Measurements from ENCODE around the gene DMAC2L. TPM values are rescaled to one million over a fixed set of nuclear protein-coding genes. Genes with fewer than 3 reads are reported as not detected.
"Not testable (repeated sequence)": the region's sequence is repeated elsewhere in the genome, so short reads cannot be mapped to it uniquely, and the experiment has no call there.

DMAC2L gene
- total RNA-seq, 2 donors from 2014 or later: 5.6 to 12.3 TPM

- Histone ChIP-seq H3K4me3 (no peak overlapping the region), H3K27ac (no peak overlapping the region), H3K27me3 (replicated peaks; ENCODE audit: insufficient read depth) (no peaks in the 10 kb centered on the region), H3K4me1 (ENCODE audit: control insufficient read depth in 1 of 2, low read depth in 2 of 2) (no peaks in the 10 kb centered on the region), H3K9me3 (no peaks in the 10 kb centered on the region), H3K36me3 (no peaks in the 10 kb centered on the region)
- DNase-seq (ENCODE audit: low spot score) (no peak), ATAC-seq (ENCODE audit: insufficient number of reproducible peaks, low FRiP score, low read depth) (no peak)
- TF ChIP-seq CTCF (IDR thresholded peaks at IDR 0.05): no peak
These were observed 41.0 kb downstream of the DMAC2L start for GRCh38 chr14:50353126-50353525.

- Histone ChIP-seq H3K27me3 (replicated peaks; ENCODE audit: insufficient read depth) (no peaks in the 10 kb centered on the region), H3K27ac (no peak overlapping the region), H3K4me1 (ENCODE audit: control insufficient read depth in 1 of 2, low read depth in 2 of 2) (no peaks in the 10 kb centered on the region), H3K9me3 (no peaks in the 10 kb centered on the region), H3K36me3 (no peaks in the 10 kb centered on the region), H3K4me3 (no peak overlapping the region)
- ATAC-seq (ENCODE audit: insufficient number of reproducible peaks, low FRiP score, low read depth) (no peak), DNase-seq (ENCODE audit: low spot score) (no peak)
- no peak for TF ChIP-seq CTCF (IDR thresholded peaks at IDR 0.05)
These were observed 42.4 kb downstream of the DMAC2L start for GRCh38 chr14:50354527-50354926.

GRCh38 chr14:50355692-50356091 is 43.6 kb downstream of the DMAC2L start:
- H3K27me3 ChIP-seq (replicated peaks; ENCODE audit: insufficient read depth): no peaks in the 10 kb centered on the region
- no peak for TF ChIP-seq CTCF (IDR thresholded peaks at IDR 0.05)
- H3K9me3 ChIP-seq: no peaks in the 10 kb centered on the region
- DNase-seq (ENCODE audit: low spot score) (no peak), ATAC-seq (ENCODE audit: insufficient number of reproducible peaks, low FRiP score, low read depth) (no peak)
- no peak overlapping the region for H3K27ac ChIP-seq
- no peaks in the 10 kb centered on the region for H3K36me3 ChIP-seq
- no peak overlapping the region for H3K4me3 ChIP-seq
- no peaks in the 10 kb centered on the region for H3K4me1 ChIP-seq (ENCODE audit: control insufficient read depth in 1 of 2, low read depth in 2 of 2)

GRCh38 chr14:50356283-50356682 is 44.2 kb downstream of the DMAC2L start:
- not testable (repeated sequence) for H3K9me3 ChIP-seq; H3K27me3 ChIP-seq (replicated peaks; ENCODE audit: insufficient read depth); ATAC-seq (ENCODE audit: insufficient number of reproducible peaks, low FRiP score, low read depth); H3K4me1 ChIP-seq (ENCODE audit: control insufficient read depth in 1 of 2, low read depth in 2 of 2); H3K27ac ChIP-seq; DNase-seq (ENCODE audit: low spot score); H3K4me3 ChIP-seq; H3K36me3 ChIP-seq

DNA sequence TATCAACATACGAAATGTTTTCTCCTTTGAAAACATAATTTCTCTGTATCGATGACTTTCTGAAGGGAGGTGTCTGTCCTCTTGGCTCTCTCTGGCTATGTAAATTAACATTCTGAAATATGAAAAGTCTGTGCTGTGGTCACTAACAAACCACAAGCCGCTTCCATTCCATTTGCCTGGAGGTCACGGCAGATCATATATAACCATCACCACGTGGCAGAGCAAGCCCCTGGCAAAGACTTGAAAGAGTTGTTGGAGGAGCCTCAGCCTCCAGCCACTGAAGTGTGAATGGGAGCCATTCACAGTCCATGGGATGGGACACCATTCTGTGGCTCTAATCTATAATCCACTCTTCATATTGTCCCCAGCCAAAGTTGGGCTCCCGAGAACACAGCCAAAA is 45.0 kb downstream of the DMAC2L start:
- DNase-seq (ENCODE audit: low spot score) (no peak), ATAC-seq (ENCODE audit: insufficient number of reproducible peaks, low FRiP score, low read depth) (no peak)
- Histone ChIP-seq H3K4me1 (ENCODE audit: control insufficient read depth in 1 of 2, low read depth in 2 of 2) (no peaks in the 10 kb centered on the region), H3K9me3 (no peaks in the 10 kb centered on the region), H3K27me3 (replicated peaks; ENCODE audit: insufficient read depth) (no peaks in the 10 kb centered on the region), H3K4me3 (no peak overlapping the region), H3K27ac (no peak overlapping the region), H3K36me3 (no peaks in the 10 kb centered on the region)
- no peak for TF ChIP-seq CTCF (IDR thresholded peaks at IDR 0.05)

DNA sequence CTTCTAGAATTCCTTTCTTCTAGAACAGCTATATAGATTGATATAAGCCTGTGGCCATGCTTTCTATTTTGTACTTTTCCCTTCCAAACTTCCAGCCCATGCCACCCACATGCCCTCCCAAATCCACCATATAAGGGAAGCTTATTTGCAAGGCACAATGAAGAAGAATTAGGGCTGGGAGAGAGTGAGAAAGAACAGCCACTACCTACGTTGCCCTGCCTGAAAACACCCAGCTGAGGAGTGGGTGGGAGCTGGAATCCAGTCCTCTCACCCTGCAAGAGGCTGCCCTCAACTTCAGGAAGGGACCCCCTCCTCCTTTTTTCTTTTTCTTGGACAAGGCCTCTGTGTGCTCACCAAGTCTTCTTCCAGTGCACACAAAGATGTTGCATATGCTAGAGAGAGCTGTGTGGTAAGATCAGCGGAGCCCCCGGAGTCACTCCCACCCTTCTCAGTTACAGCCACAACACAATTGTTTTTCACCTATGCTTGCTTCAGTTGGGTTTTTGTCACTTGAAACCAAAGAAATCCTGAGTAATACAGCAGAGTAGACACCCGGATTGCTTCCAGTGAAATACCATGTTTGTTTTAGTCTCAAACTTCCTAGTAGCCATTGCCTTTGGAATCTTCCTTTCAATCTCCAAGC is 45.8 kb downstream of the DMAC2L start:
- TF ChIP-seq CTCF (IDR thresholded peaks at IDR 0.05): no peak
- no peaks in the 10 kb centered on the region for H3K9me3 ChIP-seq
- no peaks in the 10 kb centered on the region for H3K36me3 ChIP-seq
- no peak for ATAC-seq (ENCODE audit: insufficient number of reproducible peaks, low FRiP score, low read depth)
- no peak for DNase-seq (ENCODE audit: low spot score)
- no peak overlapping the region for H3K4me3 ChIP-seq
- no peak overlapping the region for H3K27ac ChIP-seq
- no peaks in the 10 kb centered on the region for H3K4me1 ChIP-seq (ENCODE audit: control insufficient read depth in 1 of 2, low read depth in 2 of 2)
- no peaks in the 10 kb centered on the region for H3K27me3 ChIP-seq (replicated peaks; ENCODE audit: insufficient read depth)

Data from thoracic aorta (tissue), 2 donors.